A549 (cell line): Measurements from ENCODE around the gene ART1. TPM values are rescaled to one million over a fixed set of nuclear protein-coding genes. Genes with fewer than 3 reads are reported as not detected.

ENCODE experiments used
- ATAC-seq, 2 experiments: fragments of 200-7000 bp in 1 of 2; fragments of >200 bp in 1 of 2; cut with Nextera tagmentation in 1 of 2; cut with Tn5 transposase in 1 of 2; 3 replicates each; pipeline versions ENCODE4 v1.8.0 to v1.9.1; 2018 to 2020; ENCODE audit warnings: mild to moderate bottlenecking in 1 of 2, moderate library complexity in 1 of 2
- CTCF ChIA-PET: fragments of 300-600 bp; sonication (Branson Sonifier 250); formaldehyde crosslinking; extraction: SDS; loops from one replicate; lab custom pipeline; 2021; ENCODE audit warnings: antibody characterized with exemption, inconsistent platforms; lab: Yijun Ruan, JAX
- POLR2A ChIA-PET: fragments of 350-600 bp; formaldehyde crosslinking; extraction: SDS; loops from one replicate; lab custom pipeline; 2021; ENCODE audit warnings: antibody characterized with exemption, inconsistent platforms; lab: Yijun Ruan, JAX
- DNase-seq, 2 experiments: peaks; one replicate each; pipeline versions ENCODE4 v3.0.0 to v3.0.0-alpha.2; 2011 to 2016; ENCODE audit warnings: low read depth in 1 of 2, low spot score in 1 of 2
- FAIRE-seq: peaks from 2 replicates; lab custom pipeline; 2011; peaks lifted over from hg19 to GRCh38; lab: Jason Lieb, UNC
- H3K27ac ChIP-seq, 2 experiments: fragments of >200 bp; sonication (Bioruptor Twin); formaldehyde crosslinking; 3 replicates each; pipeline ENCODE4 v1.5.1; 2016 to 2017
- H3K4me1 ChIP-seq: fragments of >200 bp; sonication (Bioruptor Twin); formaldehyde crosslinking; 3 replicates; pipeline ENCODE4 v1.6.1; 2016
- H3K4me2 ChIP-seq: fragments of >200 bp; sonication (Bioruptor Twin); formaldehyde crosslinking; 3 replicates; pipeline ENCODE4 v1.6.1; 2016
- H3K4me3 ChIP-seq: fragments of >200 bp; sonication (Bioruptor Twin); formaldehyde crosslinking; 3 replicates; pipeline ENCODE4 v1.5.1; 2016
- H3K9me3 ChIP-seq: fragments of >200 bp; sonication (Bioruptor Twin); formaldehyde crosslinking; 3 replicates; pipeline ENCODE4 v1.6.1; 2016
- ATOH8 ChIP-seq: fragments of 250-450 bp; sonication (Bioruptor Pico); IDR thresholded peaks from 2 replicates; pipeline ENCODE4 v1.5.0; 2020; ENCODE audit warnings: low read depth, mild to moderate bottlenecking, moderate library complexity
- BCL3 ChIP-seq: fragments of >200 bp; sonication (Bioruptor Twin); formaldehyde crosslinking; IDR thresholded peaks from 3 replicates; pipeline ENCODE4 v1.6.1; 2016
- CHD4 ChIP-seq: fragments of 200-600 bp; sonication (generic); IDR thresholded peaks from 2 replicates; pipeline ENCODE4 v1.6.1; 2016; ENCODE audit warnings: antibody characterized with exemption, mild to moderate bottlenecking, borderline replicate concordance
- CTCF ChIP-seq: fragments of >200 bp; sonication (Bioruptor Twin); formaldehyde crosslinking; IDR thresholded peaks from 3 replicates; pipeline ENCODE4 v1.5.1; 2016
- ESRRA ChIP-seq: fragments of 150-350 bp; IDR thresholded peaks from 2 replicates; pipeline ENCODE4 v1.6.1; 2014; ENCODE audit warnings: mild to moderate bottlenecking, low read length, borderline replicate concordance
- HES2 ChIP-seq: fragments of >200 bp; sonication (Bioruptor Twin); formaldehyde crosslinking; IDR thresholded peaks from 2 replicates; pipeline ENCODE4 v1.6.1; 2016
- HOXA7 ChIP-seq: fragments of 250-450 bp; sonication (Bioruptor Pico); IDR thresholded peaks from 2 replicates; pipeline ENCODE4 v1.5.0; 2020; ENCODE audit warnings: mild to moderate bottlenecking, moderate library complexity
- JUNB ChIP-seq: fragments of >200 bp; sonication (Bioruptor Twin); formaldehyde crosslinking; IDR thresholded peaks from 2 replicates; pipeline ENCODE4 v1.6.1; 2016
- KDM5A ChIP-seq: fragments of 200-600 bp; sonication (generic); IDR thresholded peaks from 2 replicates; pipeline ENCODE4 v1.6.1; 2016; ENCODE audit warnings: antibody characterized with exemption, mild to moderate bottlenecking
- NFE2L2 ChIP-seq: fragments of 150-350 bp; conservative IDR thresholded peaks from 2 replicates; pipeline ENCODE4 v1.6.1; 2014; ENCODE audit warnings: low read length
- POLR2A ChIP-seq: IDR thresholded peaks from 2 replicates; pipeline ENCODE4 v1.6.1; 2012; ENCODE audit warnings: mild to moderate bottlenecking, low read length
- RAD21 ChIP-seq, 2 experiments: fragments of >200 bp in 1 of 2; sonication (Bioruptor Twin) in 1 of 2; formaldehyde crosslinking in 1 of 2; IDR thresholded peaks in 1 of 2; conservative IDR thresholded peaks in 1 of 2; 2 replicates in 1 of 2; 3 replicates in 1 of 2; pipeline ENCODE4 v1.6.1; 2012 to 2018; ENCODE audit warnings: inconsistent platforms in 1 of 2
- RFX5 ChIP-seq: fragments of 450-650 bp; IDR thresholded peaks from 2 replicates; pipeline ENCODE4 v1.7.1; 2014; ENCODE audit warnings: antibody characterized with exemption, mild to moderate bottlenecking, moderate library complexity
- SMC3 ChIP-seq: fragments of >200 bp; sonication (Bioruptor Twin); formaldehyde crosslinking; IDR thresholded peaks from 3 replicates; pipeline ENCODE4 v1.6.1; 2018; ENCODE audit warnings: inconsistent platforms
- SREBF2 ChIP-seq: fragments of 450-650 bp; IDR thresholded peaks from 2 replicates; pipeline ENCODE4 v1.6.1; 2014; ENCODE audit warnings: mild to moderate bottlenecking, moderate library complexity
- WGBS: methylation state at CpG from one replicate; pipeline ENCODE4 v1.1.6; 2017; ENCODE audit errors: missing lambda C conversion rate; 5-methylcytosine and 5-hydroxymethylcytosine counted together
- polyA plus RNA-seq, 4 experiments: library from polyadenylated mRNA; depleted of rRNA in 3 of 4; stranded (reverse); fragments of >200 nt; fragmentation: RNase III in 1 of 4; extraction: RNeasy Plus Mini Kit Qiagen cat#74134 plus additional on column Dnase treatment in 1 of 4; gene quantifications; 2 replicates in 3 of 4; 3 replicates in 1 of 4; pipeline ENCODE4 v1.2.3, GENCODE V29; 2011 to 2017
- TF ChIP-seq, protein P1 (sequence below): IDR thresholded peaks from 2 replicates; pipeline ENCODE4 v1.6.1; 2012; ENCODE audit warnings: low read depth, borderline replicate concordance

Gene ART1
- polyA plus RNA-seq, 2 of the 4 experiments (the other 2 are of a cell fraction): not detected

- WGBS: 49% methylated on average over 5 of the region's 5 CpGs
- ATAC-seq: peak in 1 of 2 experiments; percentile 25; a peak in 1 of 6 replicates
Measured at GRCh38 chr11:3605771-3606203, 39.1 kb upstream of the ART1 start.

DNA sequence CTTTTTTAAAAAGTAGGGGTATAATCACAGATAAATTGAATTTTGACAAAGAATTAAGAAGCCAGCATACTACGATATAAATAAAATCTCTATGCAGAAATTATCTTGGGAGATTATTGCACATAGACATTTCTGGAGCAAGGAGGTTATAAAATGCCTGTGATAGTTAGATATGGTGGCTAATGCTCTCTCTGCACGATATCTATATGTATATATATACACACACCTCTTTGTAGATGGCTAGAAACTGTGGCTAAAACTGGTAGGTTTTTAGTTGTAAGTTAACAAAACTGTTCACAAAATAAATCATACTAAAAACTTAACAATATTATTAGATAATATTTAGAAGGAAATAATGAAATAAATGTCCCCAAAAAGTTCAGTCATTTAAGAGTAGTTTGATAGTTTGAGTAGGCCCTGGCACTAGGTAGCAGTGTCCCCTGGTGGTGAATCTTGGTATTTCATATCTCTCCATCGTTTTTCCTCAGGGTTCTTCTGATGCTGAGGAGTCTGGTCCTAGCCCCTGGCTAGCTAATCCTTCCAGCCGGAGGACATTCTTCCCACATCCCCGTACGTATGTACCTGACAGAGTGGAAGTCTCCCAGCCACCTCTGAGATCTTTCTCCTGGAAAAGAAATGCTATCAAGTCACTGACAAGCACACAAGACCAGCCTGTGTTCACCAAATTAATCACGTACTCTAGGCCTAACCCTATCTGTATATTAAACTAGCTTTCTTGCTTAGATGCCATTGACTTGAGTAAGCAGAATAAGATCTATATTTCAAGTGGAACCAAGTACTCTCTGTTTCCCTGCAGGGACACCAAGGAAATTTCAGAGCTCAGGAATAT, 35.3 kb upstream of the ART1 start:
- Histone ChIP-seq H3K4me3 (no peak overlapping the region), H3K4me1 (no peaks in the 10 kb centered on the region), H3K4me2 (no peak overlapping the region), H3K27ac (no peak overlapping the region), H3K9me3 (no peaks in the 10 kb centered on the region)
- FAIRE-seq (no peak), DNase-seq (peak; percentile 47), ATAC-seq (peak; percentile 52 to 89; a peak in 4 of 6 replicates)
- WGBS: 39% methylated on average over 7 of the region's 7 CpGs
- POLR2A ChIA-PET: interaction anchor here (1.3 kb wide), 1 partner anchor 188 kb away, joined by 3 read pairs; the partner anchor contains the start of gene NUP98
- no peak for TF ChIP-seq SREBF2
- peak; percentile 76 to 88 for TF ChIP-seq RAD21 (conservative IDR thresholded peaks at IDR 0.05 in 1 of 2, IDR thresholded peaks at IDR 0.05 in 1 of 2)
- peak; percentile 89 for TF ChIP-seq CTCF
- TF ChIP-seq SMC3: peak; percentile 81
- CTCF ChIA-PET: interaction anchor here (0.5 to 2.1 kb wide), 9 partner anchors 9 to 245 kb away, joined by 3 to 9 read pairs (median 3); no protein-coding TSS in a partner anchor

More at GRCh38 chr11:3605771-3606203, 39.1 kb upstream of the ART1 start:
- TF ChIP-seq ATOH8 (CRISPR knock-in tag): no peak
- no peak for TF ChIP-seq CHD4
- no peak for TF ChIP-seq KDM5A
- TF ChIP-seq, protein P1, sequence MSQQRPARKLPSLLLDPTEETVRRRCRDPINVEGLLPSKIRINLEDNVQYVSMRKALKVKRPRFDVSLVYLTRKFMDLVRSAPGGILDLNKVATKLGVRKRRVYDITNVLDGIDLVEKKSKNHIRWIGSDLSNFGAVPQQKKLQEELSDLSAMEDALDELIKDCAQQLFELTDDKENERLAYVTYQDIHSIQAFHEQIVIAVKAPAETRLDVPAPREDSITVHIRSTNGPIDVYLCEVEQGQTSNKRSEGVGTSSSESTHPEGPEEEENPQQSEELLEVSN: no peak
- TF ChIP-seq CTCF: no peak
- TF ChIP-seq JUNB: no peak
- TF ChIP-seq POLR2A: no peak
- no peak for TF ChIP-seq NFE2L2
- no peak for TF ChIP-seq BCL3
- TF ChIP-seq HES2: no peak
- no peak for TF ChIP-seq SREBF2
- no peak for TF ChIP-seq ESRRA
- no peak for TF ChIP-seq RFX5
- no peak for TF ChIP-seq HOXA7 (CRISPR knock-in tag)
- TF ChIP-seq, all 56 proteins: peak for 0
- no peak overlapping the region for H3K27ac ChIP-seq
- H3K4me1 ChIP-seq: no peaks in the 10 kb centered on the region
- no peak overlapping the region for H3K4me2 ChIP-seq
- no peak for FAIRE-seq
- H3K9me3 ChIP-seq: no peaks in the 10 kb centered on the region
- ChIA-PET POLR2A (no interaction called here), CTCF (interaction anchor here (1.4 kb wide), 1 partner anchor 20 kb away, joined by 4 read pairs; no protein-coding TSS in a partner anchor)
- DNase-seq: no peak
- no peak overlapping the region for H3K4me3 ChIP-seq
